Measurements from ENCODE around the gene FXYD6.

FXYD6 gene

GRCh38 chr11:117833401-117833891, 43.0 kb downstream of the FXYD6 start:
- H3K9me3 Mint-ChIP-seq: no peaks in the 10 kb centered on the region
- H3K4me3 Mint-ChIP-seq: no peak overlapping the region
- no peak for DNase-seq
- H3K36me3 Mint-ChIP-seq (ENCODE audit: low read depth): no peaks in the 10 kb centered on the region
- TF ChIP-seq CTCF (IDR thresholded peaks at IDR 0.05): no peak
- peaks cover 22% of the 10 kb centered on the region for H3K27me3 Mint-ChIP-seq (ENCODE audit: low read depth, poor library complexity)
- H3K4me1 Mint-ChIP-seq: peaks cover 56% of the 10 kb centered on the region
- H3K27ac Mint-ChIP-seq: no peak overlapping the region

- Mint-ChIP-seq H3K4me1 (peaks cover 47% of the 10 kb centered on the region), H3K36me3 (ENCODE audit: low read depth) (no peaks in the 10 kb centered on the region), H3K27ac (peak overlapping the region; percentile 34), H3K4me3 (no peak overlapping the region), H3K27me3 (ENCODE audit: low read depth, poor library complexity) (peaks cover 22% of the 10 kb centered on the region), H3K9me3 (no peaks in the 10 kb centered on the region)
- no peak for TF ChIP-seq CTCF (IDR thresholded peaks at IDR 0.05)
- DNase-seq: no peak
Observed at GRCh38 chr11:117832511-117832910, 43.9 kb downstream of the FXYD6 start.

DNA sequence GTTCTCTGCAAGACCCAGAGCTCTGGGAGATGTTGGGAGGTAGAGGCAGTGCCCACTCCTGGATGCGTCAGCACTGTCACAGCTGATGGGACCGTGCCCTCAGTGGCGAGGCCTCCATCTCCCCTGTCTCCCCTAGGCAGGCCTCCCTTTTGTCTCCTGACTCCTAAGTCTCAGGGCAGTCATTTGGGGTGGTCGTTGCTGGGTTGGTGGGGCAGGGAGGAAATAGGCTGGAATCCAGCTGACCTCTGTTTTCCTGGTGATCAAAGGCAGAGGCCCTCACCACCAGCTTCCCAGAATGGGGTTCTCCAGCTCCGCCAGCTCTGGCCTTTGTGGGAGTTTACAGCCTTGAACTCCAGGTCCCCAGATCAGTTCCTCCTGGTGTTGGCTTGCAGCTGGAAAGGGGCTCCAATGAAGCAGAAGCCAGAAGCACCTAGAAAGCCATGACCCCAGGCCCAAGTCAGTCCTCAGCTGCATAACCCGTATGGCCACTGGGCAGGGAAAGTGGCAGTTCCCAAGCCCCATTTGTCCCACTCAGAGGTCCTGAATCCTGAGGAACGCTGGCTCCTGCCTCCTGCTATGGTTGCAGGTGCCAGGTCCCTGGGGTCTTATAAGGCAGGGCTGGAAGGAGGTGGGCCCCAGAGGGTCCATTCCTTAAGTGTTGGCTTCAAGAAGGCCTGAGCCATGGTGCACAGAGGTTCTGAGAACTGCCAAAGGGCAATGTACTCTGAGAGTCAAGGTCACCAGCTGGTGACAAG, 44.6 kb downstream of the FXYD6 start:
- peaks cover 22% of the 10 kb centered on the region for H3K27me3 Mint-ChIP-seq (ENCODE audit: low read depth, poor library complexity)
- no peak for DNase-seq
- no peaks in the 10 kb centered on the region for H3K9me3 Mint-ChIP-seq
- TF ChIP-seq CTCF (IDR thresholded peaks at IDR 0.05): no peak
- no peak overlapping the region for H3K4me3 Mint-ChIP-seq
- H3K36me3 Mint-ChIP-seq (ENCODE audit: low read depth): no peaks in the 10 kb centered on the region
- peaks cover 40% of the 10 kb centered on the region for H3K4me1 Mint-ChIP-seq
- peak overlapping the region; percentile 50 for H3K27ac Mint-ChIP-seq

DNA sequence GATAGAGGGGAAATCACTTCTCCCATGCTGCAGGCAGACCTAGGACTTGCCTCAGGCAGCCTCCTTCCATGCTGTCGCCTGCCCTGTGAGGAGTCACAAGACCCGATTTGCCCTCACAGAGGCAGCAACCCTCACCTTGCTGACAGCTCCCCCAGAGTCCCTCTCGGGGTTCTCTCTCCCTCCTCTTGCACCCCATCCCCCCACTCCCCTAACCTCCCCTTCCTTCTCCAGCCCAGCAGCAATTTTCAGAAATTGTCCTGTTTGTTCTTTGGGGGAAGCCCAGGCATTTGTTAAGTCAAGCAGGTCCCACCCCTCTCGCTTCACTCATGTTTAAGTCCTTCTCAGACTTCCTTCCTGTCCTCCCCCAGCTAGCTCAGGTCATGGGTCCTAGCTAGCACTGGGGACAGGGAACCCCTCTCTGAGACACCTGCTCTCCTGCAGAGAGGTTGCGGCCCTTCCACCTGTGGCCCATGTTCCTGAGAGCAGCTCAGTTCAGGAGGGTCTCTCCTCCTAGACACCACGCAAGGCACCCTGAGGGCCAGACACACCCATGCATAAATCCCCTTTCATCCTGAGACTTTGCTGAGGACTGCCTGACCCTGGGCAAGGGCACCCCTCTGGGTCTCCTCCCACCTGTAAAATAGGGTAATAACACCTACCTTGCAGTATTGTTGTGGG, 45.6 kb downstream of the FXYD6 start:
- Mint-ChIP-seq H3K27me3 (ENCODE audit: low read depth, poor library complexity) (peaks cover 31% of the 10 kb centered on the region), H3K9me3 (no peaks in the 10 kb centered on the region), H3K36me3 (ENCODE audit: low read depth) (no peaks in the 10 kb centered on the region), H3K4me1 (peaks cover 34% of the 10 kb centered on the region), H3K4me3 (no peak overlapping the region), H3K27ac (peak overlapping the region; percentile 72)
- no peak for DNase-seq
- no peak for TF ChIP-seq CTCF (IDR thresholded peaks at IDR 0.05)

DNA sequence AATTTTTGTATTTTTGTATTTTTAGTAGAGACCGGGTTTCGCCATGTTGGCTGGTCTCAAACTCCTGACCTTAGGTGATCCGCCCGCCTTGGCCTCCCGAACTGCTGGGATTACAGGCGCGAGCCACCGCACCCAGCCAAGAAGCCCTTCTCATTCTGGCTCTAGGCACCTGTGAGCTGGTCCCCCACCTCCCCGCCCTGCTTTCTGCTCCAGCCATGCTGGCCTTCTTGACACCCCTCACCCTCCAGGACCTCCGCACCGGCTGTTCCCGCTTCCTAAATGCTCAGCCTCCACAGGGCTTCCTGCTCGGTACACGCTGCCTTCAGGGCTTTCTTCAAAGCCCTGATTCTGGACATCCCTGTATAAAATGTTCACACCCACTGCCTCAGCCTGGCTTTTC, 46.4 kb downstream of the FXYD6 start:
- Mint-ChIP-seq H3K4me1 (peaks cover 34% of the 10 kb centered on the region), H3K27me3 (ENCODE audit: low read depth, poor library complexity) (peaks cover 32% of the 10 kb centered on the region), H3K4me3 (no peak overlapping the region), H3K36me3 (ENCODE audit: low read depth) (no peaks in the 10 kb centered on the region), H3K9me3 (no peaks in the 10 kb centered on the region), H3K27ac (no peak overlapping the region)
- DNase-seq: no peak
- TF ChIP-seq CTCF (IDR thresholded peaks at IDR 0.05): no peak
